Hepatocyte (in vitro differentiated cells): Measurements from ENCODE around the gene SPP1.

Experiments
- CTCF ChIP-seq: fragments of 200-600 bp; sonication (generic); IDR thresholded peaks from 2 replicates; pipeline ENCODE4 v1.5.1; 2016; ENCODE audit warnings: antibody characterized with exemption, mild to moderate bottlenecking; ENCODE audit not compliant: poor library complexity
- EZH2 ChIP-seq: fragments of 200-600 bp; sonication (generic); IDR thresholded peaks from 2 replicates; pipeline ENCODE4 v1.6.1; 2016; ENCODE audit warnings: antibody characterized with exemption, mild to moderate bottlenecking, borderline replicate concordance
- EZH2phosphoT487 ChIP-seq: fragments of 200-600 bp; sonication (generic); IDR thresholded peaks from one replicate; pipeline ENCODE4 v1.6.1; 2018; ENCODE audit warnings: antibody characterized with exemption, mild to moderate bottlenecking, low read depth, moderate library complexity; ENCODE audit not compliant: unreplicated experiment, severe bottlenecking

GRCh38 chr4:87932718-87933141 is 42.8 kb upstream of the SPP1 start:
- no peak for TF ChIP-seq CTCF
- no peak for TF ChIP-seq EZH2
- TF ChIP-seq EZH2phosphoT487, result no peak
